IPS-NIHi7 (cell line): Measurements from ENCODE around the gene FOLR2.

ENCODE experiments used
- DNase-seq: peaks from one replicate; pipeline ENCODE4 v3.0.0; 2012; ENCODE audit warnings: mixed read lengths; ENCODE audit errors: extremely low spot score

The FOLR2 gene

GRCh38 chr11:72229925-72230763 lies 13.6 kb downstream of the FOLR2 start:
- no peak for DNase-seq

- no peak for DNase-seq
Observed at GRCh38 chr11:72230764-72231365, 14.3 kb downstream of the FOLR2 start.

GRCh38 chr11:72231396-72232259 lies 15.0 kb downstream of the FOLR2 start:
- DNase-seq: no peak

GRCh38 chr11:72232260-72233055 lies 15.9 kb downstream of the FOLR2 start:
- no peak for DNase-seq

- DNase-seq: no peak
Observed at GRCh38 chr11:72233056-72233772, 16.6 kb downstream of the FOLR2 start.

- no peak for DNase-seq
Observed at GRCh38 chr11:72233773-72234513, 17.3 kb downstream of the FOLR2 start.

- DNase-seq: no peak
Observed at GRCh38 chr11:72234514-72234830, 17.9 kb downstream of the FOLR2 start.

GRCh38 chr11:72234920-72235319 lies 18.3 kb downstream of the FOLR2 start:
- no peak for DNase-seq

- DNase-seq: no peak
Observed at GRCh38 chr11:72235351-72236057, 18.9 kb downstream of the FOLR2 start.

- DNase-seq: no peak
Observed at GRCh38 chr11:72236083-72236697, 19.6 kb downstream of the FOLR2 start.

GRCh38 chr11:72236774-72237111 lies 20.1 kb downstream of the FOLR2 start:
- DNase-seq: no peak

- no peak for DNase-seq
Observed at GRCh38 chr11:72237112-72237931, 20.7 kb downstream of the FOLR2 start.

GRCh38 chr11:72238040-72238450 lies 21.5 kb downstream of the FOLR2 start:
- DNase-seq: peak; percentile 95

- no peak for DNase-seq
Observed at GRCh38 chr11:72238492-72239312, 22.1 kb downstream of the FOLR2 start.

- DNase-seq: no peak
Observed at GRCh38 chr11:72239313-72239848, 22.8 kb downstream of the FOLR2 start.

GRCh38 chr11:72239849-72240460 lies 23.4 kb downstream of the FOLR2 start:
- DNase-seq: no peak
